Activated B cell treated with CpG ODN at 0.5 μM for 24 hours (primary cell): ENCODE results near the gene PPT1. TPM values are rescaled to one million over a fixed set of nuclear protein-coding genes. Genes with fewer than 3 reads are reported as not detected.

Experiments
- ATAC-seq: fragments of 200-7000 bp; cut with Tn5 transposase; one replicate; pipeline ENCODE4 v1.10.0; 2021; ENCODE audit warnings: low read depth, mild to moderate bottlenecking, moderate library complexity
- CTCF ChIA-PET: fragments of 350-600 bp; sonication (Branson Sonifier 250); formaldehyde crosslinking; loops from one replicate; lab custom pipeline; 2021; ENCODE audit warnings: antibody characterized with exemption; lab: Charles Lee
- POLR2A ChIA-PET: fragments of 350-600 bp; sonication (Branson Sonifier 250); formaldehyde crosslinking; loops from one replicate; lab custom pipeline; 2021; ENCODE audit warnings: antibody characterized with exemption; lab: Charles Lee
- DNase-seq: peaks from one replicate; pipeline ENCODE4 v3.0.0; 2022
- H3K27ac Mint-ChIP-seq: one replicate; pipeline ENCODE4 v1.8.0; 2020; ENCODE audit warnings: mixed read lengths
- H3K27me3 Mint-ChIP-seq: one replicate; pipeline ENCODE4 v1.8.0; 2021; ENCODE audit warnings: mixed read lengths
- H3K36me3 Mint-ChIP-seq: one replicate; pipeline ENCODE4 v1.8.0; 2021; ENCODE audit warnings: low read depth, mixed read lengths
- H3K4me1 Mint-ChIP-seq: one replicate; pipeline ENCODE4 v1.8.0; 2021; ENCODE audit warnings: mixed read lengths
- H3K4me3 Mint-ChIP-seq: one replicate; pipeline ENCODE4 v1.8.0; 2020; ENCODE audit warnings: mild to moderate bottlenecking, mixed read lengths
- H3K9me3 Mint-ChIP-seq: one replicate; pipeline ENCODE4 v1.8.0; 2020; ENCODE audit warnings: mixed read lengths
- CTCF ChIP-seq: fragments of 200-600 bp; IDR thresholded peaks from one replicate; pipeline ENCODE4 v1.8.0; 2022; ENCODE audit warnings: antibody characterized with exemption, mild to moderate bottlenecking
- intact Hi-C: fragments of 100-400 bp; cut with micrococcal nuclease; formaldehyde crosslinking; loops from one replicate; pipeline ENCODE4 v1.15.1; 2024
- total RNA-seq: library from RNA; stranded (reverse); gene quantifications from 2 replicates; pipeline ENCODE4 v1.2.3, GENCODE V29; 2022

PPT1 gene
- total RNA-seq, 1 donor from 2014 or later: 41.8 TPM

- H3K36me3 Mint-ChIP-seq: peaks cover 69% of the 10 kb centered on the region
- TF ChIP-seq CTCF: no peak
- H3K4me1 Mint-ChIP-seq: peaks cover 88% of the 10 kb centered on the region
- ATAC-seq: no peak
- no peaks in the 10 kb centered on the region for H3K9me3 Mint-ChIP-seq
- no peaks in the 10 kb centered on the region for H3K27me3 Mint-ChIP-seq
- ChIA-PET CTCF (interaction anchor here (1.3 kb wide), 1 partner anchor 26 kb away, joined by 3 read pairs; no protein-coding TSS in a partner anchor), POLR2A (interaction anchor here (0.8 kb wide), 1 partner anchor 14 kb away, joined by 3 read pairs; no protein-coding TSS in a partner anchor)
- H3K27ac Mint-ChIP-seq: peak overlapping the region; percentile 56
- H3K4me3 Mint-ChIP-seq: no peak overlapping the region
- intact Hi-C loops: no loop called here
- no peak for DNase-seq
These were observed 43.7 kb downstream of the PPT1 start for GRCh38 chr1:40053138-40053887.

GRCh38 chr1:40050863-40051262 is 46.2 kb downstream of the PPT1 start:
- H3K4me1 Mint-ChIP-seq: peaks cover 81% of the 10 kb centered on the region
- peak overlapping the region; percentile 78 for H3K27ac Mint-ChIP-seq
- intact Hi-C loops: no loop called here
- H3K4me3 Mint-ChIP-seq: peak overlapping the region; percentile 40
- TF ChIP-seq CTCF: no peak
- H3K36me3 Mint-ChIP-seq: peaks cover 69% of the 10 kb centered on the region
- CTCF ChIA-PET: interaction anchor here (1.1 to 1.7 kb wide), 3 partner anchors 14 to 27 kb away, joined by 3 to 6 read pairs (median 3); no protein-coding TSS in a partner anchor
- POLR2A ChIA-PET: interaction anchor here (1.1 to 4.1 kb wide), 4 partner anchors 11 to 14 kb away, joined by 4 to 34 read pairs (median 6); partner anchors contain the start of gene CAP1
- H3K9me3 Mint-ChIP-seq: no peaks in the 10 kb centered on the region
- peak; percentile 69 for ATAC-seq
- no peaks in the 10 kb centered on the region for H3K27me3 Mint-ChIP-seq
- DNase-seq: no peak

GRCh38 chr1:40049725-40050124 is 47.3 kb downstream of the PPT1 start:
- ChIA-PET CTCF (interaction anchor here (0.9 to 1.7 kb wide), 3 partner anchors 11 to 28 kb away, joined by 3 to 6 read pairs (median 3); no protein-coding TSS in a partner anchor), POLR2A (interaction anchor here (2.0 to 4.1 kb wide), 2 partner anchors 9 to 15 kb away, joined by 8 to 34 read pairs; partner anchors contain the start of gene CAP1)
- Mint-ChIP-seq H3K27me3 (no peaks in the 10 kb centered on the region), H3K4me1 (peaks cover 82% of the 10 kb centered on the region), H3K4me3 (no peak overlapping the region), H3K27ac (peak overlapping the region; percentile 72), H3K9me3 (no peaks in the 10 kb centered on the region), H3K36me3 (peaks cover 68% of the 10 kb centered on the region)
- DNase-seq (no peak), ATAC-seq (no peak)
- TF ChIP-seq CTCF: no peak
- intact Hi-C loops: no loop called here

GRCh38 chr1:40047769-40048168 is 49.3 kb downstream of the PPT1 start:
- no peaks in the 10 kb centered on the region for H3K27me3 Mint-ChIP-seq
- no peaks in the 10 kb centered on the region for H3K9me3 Mint-ChIP-seq
- TF ChIP-seq CTCF: no peak
- peaks cover 62% of the 10 kb centered on the region for H3K36me3 Mint-ChIP-seq
- DNase-seq (no peak), ATAC-seq (no peak)
- no peak overlapping the region for H3K4me3 Mint-ChIP-seq
- peak overlapping the region; percentile 18 for H3K27ac Mint-ChIP-seq
- intact Hi-C loops: no loop called here
- CTCF ChIA-PET: no interaction called here
- peaks cover 85% of the 10 kb centered on the region for H3K4me1 Mint-ChIP-seq
- POLR2A ChIA-PET: interaction anchor here (1.0 to 4.1 kb wide), 2 partner anchors 7 to 17 kb away, joined by 3 to 34 read pairs; partner anchors contain the start of gene CAP1

- peaks cover 64% of the 10 kb centered on the region for H3K36me3 Mint-ChIP-seq
- intact Hi-C loops: no loop called here
- no peaks in the 10 kb centered on the region for H3K9me3 Mint-ChIP-seq
- peaks cover 87% of the 10 kb centered on the region for H3K4me1 Mint-ChIP-seq
- no peak overlapping the region for H3K4me3 Mint-ChIP-seq
- POLR2A ChIA-PET: interaction anchor here (0.7 to 4.1 kb wide), 3 partner anchors 7 to 677 kb away, joined by 3 to 34 read pairs (median 5); partner anchors contain the start of gene CAP1
- H3K27ac Mint-ChIP-seq: no peak overlapping the region
- CTCF ChIA-PET: no interaction called here
- no peak for TF ChIP-seq CTCF
- ATAC-seq: no peak
- no peak for DNase-seq
- H3K27me3 Mint-ChIP-seq: no peaks in the 10 kb centered on the region
These were observed 49.8 kb downstream of the PPT1 start for GRCh38 chr1:40047276-40047675.
